Heart left ventricle (tissue), 16 donors: ENCODE data around the gene CLDN7. TPM values are rescaled to one million over a fixed set of nuclear protein-coding genes. Genes with fewer than 3 reads are reported as not detected.

Experiments used
- ATAC-seq, 4 donors: fragments of 200-7000 bp; cut with Tn5 transposase; one replicate each; pipeline ENCODE4 v1.9.1; 2020 to 2022; ENCODE audit warnings: moderate library complexity in 4 of 4, mild to moderate bottlenecking in 3 of 4, moderate number of reproducible peaks in 1 of 4
- DNase-seq, 5 donors: peaks; one replicate each; pipeline ENCODE4 v3.0.0-alpha.2; 2020
- H3K27ac ChIP-seq, 12 donors: fragments of 200-600 bp; sonication (generic) in 4 of 12; one replicate each; pipeline versions ENCODE4 v1.5.0 to v1.8.0; 2016 to 2022; ENCODE audit warnings: mild to moderate bottlenecking in 2 of 12
- H3K27me3 ChIP-seq, 9 donors: fragments of 200-600 bp; sonication (generic) in 2 of 9; one replicate each; pipeline versions ENCODE4 v1.5.1 to v1.8.0; 2016 to 2022; ENCODE audit warnings: mild to moderate bottlenecking in 3 of 9
- H3K36me3 ChIP-seq, 9 donors: fragments of 200-600 bp; sonication (generic) in 2 of 9; one replicate each; pipeline versions ENCODE4 v1.5.0 to v1.8.0; 2018 to 2022; ENCODE audit warnings: mild to moderate bottlenecking in 2 of 9
- H3K4me1 ChIP-seq, 12 donors: fragments of 200-600 bp; sonication (generic) in 4 of 12; one replicate each; pipeline versions ENCODE4 v1.5.0 to v1.8.0; 2016 to 2022; ENCODE audit warnings: mild to moderate bottlenecking in 3 of 12
- H3K4me3 ChIP-seq, 12 donors: fragments of 200-600 bp; sonication (generic) in 4 of 12; one replicate each; pipeline versions ENCODE4 v1.5.0 to v1.8.0; 2017 to 2022; ENCODE audit warnings: mild to moderate bottlenecking in 9 of 12, moderate library complexity in 4 of 12
- H3K9me3 ChIP-seq, 12 donors: fragments of 200-600 bp; sonication (generic) in 4 of 12; one replicate each; pipeline versions ENCODE4 v1.5.0 to v1.8.0; 2016 to 2022; ENCODE audit warnings: mild to moderate bottlenecking in 1 of 12
- POLR2A ChIP-seq, 2 donors: fragments of 450-650 bp; IDR thresholded peaks; one replicate each; pipeline ENCODE4 v1.6.1; 2017; ENCODE audit warnings: antibody characterized with exemption in 2 of 2, mild to moderate bottlenecking in 2 of 2, moderate library complexity in 2 of 2
- WGBS, 4 donors: extraction: QIAGEN DNeasy Blood & Tissue Kit in 2 of 4; methylation state at CpG; one replicate each; pipeline versions ENCODE4 v1.1.5 to v1.1.7; 2013 to 2018; 5-methylcytosine and 5-hydroxymethylcytosine counted together
- intact Hi-C, 10 donors: fragments of 100-400 bp; cut with DNase I; formaldehyde crosslinking; loops; one replicate each; pipeline versions ENCODE4 v1.11.1 to v1.14.2; 2022
- polyA plus RNA-seq, 2 donors: library from polyadenylated mRNA; stranded (reverse); fragments of 200-250 nt; gene quantifications; one replicate each; pipeline ENCODE4 v1.2.3, GENCODE V29; 2013
- total RNA-seq, 9 donors: library from RNA; depleted of rRNA in 2 of 9; stranded (reverse); fragments of >200 nt in 2 of 9; fragmentation: NEBNext Ultra II Directional in 3 of 9; extraction: Animal tissue kit (Norgen Biotek cat#: 25700) in 3 of 9; gene quantifications; one replicate each; pipeline versions ENCODE4 v1.1.0 to v1.2.4, GENCODE V29; 2016 to 2023
- TF ChIP-seq, protein P1 (sequence below), 12 donors: fragments of 200-600 bp; sonication (generic) in 4 of 12; IDR thresholded peaks; one replicate each; pipeline versions ENCODE4 v1.5.0 to v1.8.0; 2018 to 2022; ENCODE audit warnings: antibody characterized with exemption in 12 of 12, mild to moderate bottlenecking in 5 of 12
- donor health status: ischemic (EF 13 %, LVEDD 7.1; RV severe dilation, severe dysfunction).
- donor health status: healthy with polysubstance abuse.
- donor health status: DM: no; HTN: yes; CAD: no.
- donor health status: DM: no; HTN: no; CAD: no.
- donor health status: ischemic (EF 25% LVEDD 6.9; RV normal size, moderate dysfunction).
- donor health status: ischemic (EF 25% LVEDD 5.7; RV mildly dilated, moderate dysfunction).
- donor health status: healthy.
- donor health status: DM: yes; HTN: yes; CAD: no.
- donor health status: ischemic (EF 35%, LVEDD 5.7; RV mildly dilated, moderate dysfunction).
- donor health status: nonischemic (EF 11% LVEDD 7.7; RV severe dilation, severe dysfunction).
- donor health status: DM: yes; HTN: yes; CAD: no.
- donor health status: PGD.
- donor health status: ischemic (EF 29% LVEDD 5.4; RV normal size, mild dysfunction).
- donor health status: nonischemic (EF 23%, LVEDD 6.1; RV moderate dilation, normal function).

The CLDN7 gene
- total and polyA plus RNA-seq, 11 donors, result 0.36 to 2.6 (median 1.3) TPM; not detected in 2

DNA sequence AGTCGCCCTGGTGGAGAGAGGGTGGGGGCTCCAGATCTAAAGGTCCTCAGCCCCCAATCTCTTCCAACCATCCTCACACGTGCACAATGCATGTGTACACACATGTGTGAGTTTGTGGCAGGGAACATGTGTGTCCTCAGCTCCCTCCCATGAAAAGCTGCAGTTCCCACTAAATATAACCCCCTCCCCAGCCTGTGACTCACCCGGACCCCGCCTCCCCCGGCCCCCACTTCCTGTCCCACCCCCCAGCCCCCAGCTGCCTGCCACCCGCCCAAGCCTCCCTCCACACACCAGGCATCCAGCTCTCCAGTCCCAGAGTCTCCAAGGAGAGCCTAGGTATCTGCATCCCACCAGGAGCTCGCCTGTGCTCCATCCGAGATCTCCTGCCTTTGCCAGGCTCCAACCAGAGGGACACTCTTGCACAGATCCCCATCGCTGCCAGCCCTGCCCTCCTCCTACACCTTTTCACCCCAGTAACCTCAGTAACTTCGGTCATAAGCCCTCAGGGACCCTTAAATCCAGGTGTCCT lies 46.6 kb downstream of the CLDN7 start:
- no peak for TF ChIP-seq POLR2A (IDR thresholded peaks at IDR 0.05)
- TF ChIP-seq, protein P1, sequence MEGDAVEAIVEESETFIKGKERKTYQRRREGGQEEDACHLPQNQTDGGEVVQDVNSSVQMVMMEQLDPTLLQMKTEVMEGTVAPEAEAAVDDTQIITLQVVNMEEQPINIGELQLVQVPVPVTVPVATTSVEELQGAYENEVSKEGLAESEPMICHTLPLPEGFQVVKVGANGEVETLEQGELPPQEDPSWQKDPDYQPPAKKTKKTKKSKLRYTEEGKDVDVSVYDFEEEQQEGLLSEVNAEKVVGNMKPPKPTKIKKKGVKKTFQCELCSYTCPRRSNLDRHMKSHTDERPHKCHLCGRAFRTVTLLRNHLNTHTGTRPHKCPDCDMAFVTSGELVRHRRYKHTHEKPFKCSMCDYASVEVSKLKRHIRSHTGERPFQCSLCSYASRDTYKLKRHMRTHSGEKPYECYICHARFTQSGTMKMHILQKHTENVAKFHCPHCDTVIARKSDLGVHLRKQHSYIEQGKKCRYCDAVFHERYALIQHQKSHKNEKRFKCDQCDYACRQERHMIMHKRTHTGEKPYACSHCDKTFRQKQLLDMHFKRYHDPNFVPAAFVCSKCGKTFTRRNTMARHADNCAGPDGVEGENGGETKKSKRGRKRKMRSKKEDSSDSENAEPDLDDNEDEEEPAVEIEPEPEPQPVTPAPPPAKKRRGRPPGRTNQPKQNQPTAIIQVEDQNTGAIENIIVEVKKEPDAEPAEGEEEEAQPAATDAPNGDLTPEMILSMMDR (IDR thresholded peaks at IDR 0.05), result no peak
- Histone ChIP-seq H3K4me1 (peaks cover 3 to 71% (median 50%) of the 10 kb centered on the region in 12 donors), H3K27ac (peak overlapping the region in 10 of 12 donors; percentile 25 to 99 (median 70)), H3K27me3 (no peaks in the 10 kb centered on the region), H3K9me3 (no peaks in the 10 kb centered on the region), H3K36me3 (peaks cover 0 to 1% (median 0%) of the 10 kb centered on the region in 9 donors), H3K4me3 (peak overlapping the region in 7 of 12 donors; percentile 56 to 77 (median 64))
- ATAC-seq (no peak), DNase-seq (peak in 2 of 5 donors; percentile 32 to 39)
- intact Hi-C loops, result loop anchor here in 1 of 10 donors (5.0 kb wide), 1 partner anchor 92 kb away; the partner anchor contains the start of gene EIF5A
- 20 to 28% (median 27%) methylated on average over 8 to 10 of the region's 10 CpGs for WGBS, 4 donors

DNA sequence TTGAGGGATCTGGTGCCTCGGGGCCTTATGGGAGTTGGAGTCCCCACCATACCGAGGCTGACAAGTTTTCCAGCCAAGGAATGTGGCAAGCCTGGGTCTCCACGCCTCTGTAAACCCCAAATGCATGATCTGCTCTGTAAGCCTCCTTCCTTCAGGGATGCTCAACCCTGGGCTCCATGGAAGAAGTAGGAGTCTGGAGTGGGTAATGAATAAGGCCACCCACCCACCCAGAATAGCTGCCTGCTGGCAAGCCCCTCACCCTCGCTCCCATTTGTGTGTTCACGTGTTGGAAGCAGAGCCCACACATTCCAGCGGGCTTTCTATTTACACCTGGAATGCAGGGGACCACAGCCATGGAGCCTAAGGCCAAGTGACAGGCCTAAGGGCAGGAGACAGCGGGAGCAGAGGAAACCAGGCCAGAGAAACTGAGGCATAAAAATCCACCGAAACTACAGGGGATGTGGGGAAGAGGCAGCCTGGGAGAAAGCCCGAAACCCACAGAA lies 47.1 kb downstream of the CLDN7 start:
- Histone ChIP-seq H3K4me3 (peak overlapping the region in 11 of 12 donors; percentile 40 to 77 (median 64)), H3K36me3 (no peaks in the 10 kb centered on the region), H3K27ac (peak overlapping the region in 11 of 12 donors; percentile 25 to 99 (median 70)), H3K9me3 (no peaks in the 10 kb centered on the region), H3K4me1 (peaks cover 0 to 67% (median 46%) of the 10 kb centered on the region in 12 donors), H3K27me3 (no peaks in the 10 kb centered on the region)
- ATAC-seq (no peak), DNase-seq (peak in 1 of 5 donors; percentile 20)
- intact Hi-C loops, result loop anchor here in 1 of 10 donors (5.0 kb wide), 1 partner anchor 92 kb away; the partner anchor contains the start of gene EIF5A
- no peak for TF ChIP-seq POLR2A (IDR thresholded peaks at IDR 0.05)
- TF ChIP-seq, protein P1 (IDR thresholded peaks at IDR 0.05), result peak in 1 of 12 donors; percentile 4
- WGBS, 4 donors, result 25 to 30% (median 27%) methylated on average over 9 of the region's 9 CpGs

DNA sequence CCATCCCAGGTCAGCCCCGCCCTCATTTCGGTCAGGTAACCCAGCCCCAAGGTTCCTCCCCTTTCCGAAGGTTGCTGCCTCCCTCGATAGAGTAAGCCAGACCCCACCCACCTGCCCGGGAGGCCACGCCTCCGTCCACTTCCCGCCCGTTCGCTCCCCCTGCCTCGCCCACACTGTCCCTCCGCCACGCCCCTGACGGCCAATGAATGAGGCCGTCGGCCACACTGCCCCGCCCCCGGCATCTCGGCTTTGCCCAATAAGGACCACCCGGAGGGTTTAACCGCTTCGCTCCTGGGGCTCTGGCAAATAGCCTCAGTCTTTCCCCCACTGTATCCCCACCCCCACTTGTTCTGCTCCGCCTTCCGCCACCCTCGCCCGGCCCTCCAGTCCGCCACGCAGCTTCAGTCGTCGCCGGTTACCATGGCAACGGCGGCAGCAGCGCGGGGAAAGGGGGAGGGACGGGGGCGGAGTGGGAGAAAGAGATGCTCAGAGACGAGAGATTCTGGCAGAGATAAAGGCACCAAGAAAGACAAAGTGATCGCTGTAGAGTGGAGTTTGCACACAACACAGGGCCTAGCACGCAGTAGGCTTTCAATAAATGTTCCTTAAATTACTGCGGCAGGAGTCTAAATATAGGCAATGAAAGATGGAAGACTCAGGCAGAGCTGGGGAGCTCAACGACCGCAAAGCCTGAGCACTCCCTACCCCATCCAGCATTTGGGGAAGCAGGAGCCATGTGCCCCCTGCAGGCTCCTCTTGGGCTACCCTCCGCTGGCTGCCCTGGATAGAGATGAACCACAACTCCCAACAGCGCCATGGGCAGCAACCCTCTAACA lies 47.8 kb downstream of the CLDN7 start:
- Histone ChIP-seq H3K27me3 (no peaks in the 10 kb centered on the region), H3K4me3 (peak overlapping the region; percentile 19 to 77 (median 64)), H3K4me1 (peaks cover 0 to 67% (median 45%) of the 10 kb centered on the region in 12 donors), H3K36me3 (no peaks in the 10 kb centered on the region), H3K9me3 (no peaks in the 10 kb centered on the region), H3K27ac (peak overlapping the region in 11 of 12 donors; percentile 44 to 99 (median 70))
- DNase-seq (peak; percentile 98 to 100 (median 99)), ATAC-seq (peak; percentile 89 to 92 (median 90))
- no peak for TF ChIP-seq POLR2A (IDR thresholded peaks at IDR 0.05)
- TF ChIP-seq, protein P1 (IDR thresholded peaks at IDR 0.05), result peak; percentile 24 to 72 (median 48)
- intact Hi-C loops, result loop anchor here in 2 of 10 donors (5.0 kb wide), 2 partner anchors 33 to 93 kb away; partner anchors contain the start of gene EIF5A (in 1 of the 2)
- 0 to 1% (median 0%) methylated on average over 40 to 45 of the region's 45 CpGs for WGBS, 4 donors
